ENCODE measurements around the gene ARMS2.

DNA sequence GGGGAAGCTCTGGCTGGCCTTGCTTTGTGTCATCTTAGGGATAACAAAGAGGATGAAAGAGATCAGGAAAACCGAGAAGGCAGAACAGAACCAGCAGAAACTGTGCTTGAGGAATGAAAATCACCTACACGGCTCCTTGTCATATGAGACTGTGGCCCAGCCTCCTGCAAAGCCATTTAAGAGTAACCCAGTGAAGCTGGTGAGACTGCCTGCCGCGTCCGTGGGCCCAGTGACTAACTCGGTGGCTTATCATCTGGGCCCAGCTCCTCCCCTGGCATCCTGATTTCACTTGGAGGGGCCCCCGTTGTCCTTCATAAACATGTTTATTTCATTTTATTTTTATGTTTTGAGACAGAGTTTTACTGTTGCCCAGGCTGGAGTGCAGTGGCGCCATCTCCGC is 37.6 kb downstream of the ARMS2 start:
- TF ChIP-seq, protein P1, sequence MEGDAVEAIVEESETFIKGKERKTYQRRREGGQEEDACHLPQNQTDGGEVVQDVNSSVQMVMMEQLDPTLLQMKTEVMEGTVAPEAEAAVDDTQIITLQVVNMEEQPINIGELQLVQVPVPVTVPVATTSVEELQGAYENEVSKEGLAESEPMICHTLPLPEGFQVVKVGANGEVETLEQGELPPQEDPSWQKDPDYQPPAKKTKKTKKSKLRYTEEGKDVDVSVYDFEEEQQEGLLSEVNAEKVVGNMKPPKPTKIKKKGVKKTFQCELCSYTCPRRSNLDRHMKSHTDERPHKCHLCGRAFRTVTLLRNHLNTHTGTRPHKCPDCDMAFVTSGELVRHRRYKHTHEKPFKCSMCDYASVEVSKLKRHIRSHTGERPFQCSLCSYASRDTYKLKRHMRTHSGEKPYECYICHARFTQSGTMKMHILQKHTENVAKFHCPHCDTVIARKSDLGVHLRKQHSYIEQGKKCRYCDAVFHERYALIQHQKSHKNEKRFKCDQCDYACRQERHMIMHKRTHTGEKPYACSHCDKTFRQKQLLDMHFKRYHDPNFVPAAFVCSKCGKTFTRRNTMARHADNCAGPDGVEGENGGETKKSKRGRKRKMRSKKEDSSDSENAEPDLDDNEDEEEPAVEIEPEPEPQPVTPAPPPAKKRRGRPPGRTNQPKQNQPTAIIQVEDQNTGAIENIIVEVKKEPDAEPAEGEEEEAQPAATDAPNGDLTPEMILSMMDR (IDR thresholded peaks at IDR 0.05): no peak
- no peak for TF ChIP-seq ZFX (IDR thresholded peaks at IDR 0.05; ENCODE audit: borderline replicate concordance)
